HepG2 (cell line): Measurements from ENCODE around the gene FAM117B. TPM values are rescaled to one million over a fixed set of nuclear protein-coding genes. Genes with fewer than 3 reads are reported as not detected.

Experiments
- ARID4A ChIP-seq: sonication (generic); formaldehyde crosslinking; IDR thresholded peaks from 2 replicates; pipeline ENCODE4 v1.5.0; 2020; ENCODE audit warnings: mild to moderate bottlenecking, missing genetic modification reagents, borderline replicate concordance
- ATF7-NPFF ChIP-seq: sonication (generic); formaldehyde crosslinking; IDR thresholded peaks from 2 replicates; pipeline ENCODE4 v1.8.1; 2023; ENCODE audit warnings: mild to moderate bottlenecking, low read depth, missing genetic modification reagents, moderate library complexity
- BCL3 ChIP-seq: sonication (generic); formaldehyde crosslinking; IDR thresholded peaks from 2 replicates; pipeline ENCODE4 v1.5.1; 2020; ENCODE audit warnings: mild to moderate bottlenecking, missing genetic modification reagents, moderate library complexity
- CCAR2 ChIP-seq: fragments of 200-400 bp; formaldehyde crosslinking; optimal IDR thresholded peaks from 2 replicates; pipeline ENCODE3; 2018; ENCODE audit warnings: low read depth, mild to moderate bottlenecking, low read length, moderate library complexity
- CSRNP1 ChIP-seq: sonication (generic); formaldehyde crosslinking; IDR thresholded peaks from 2 replicates; pipeline ENCODE4 v1.8.1; 2023; ENCODE audit warnings: mild to moderate bottlenecking, missing genetic modification reagents
- E2F5 ChIP-seq: sonication (generic); formaldehyde crosslinking; conservative IDR thresholded peaks from 2 replicates; pipeline ENCODE4 v1.4.0; 2020; ENCODE audit warnings: missing genetic modification reagents
- FOSL2 ChIP-seq: sonication (generic); formaldehyde crosslinking; IDR thresholded peaks from 2 replicates; pipeline ENCODE4 v1.4.0; 2020; ENCODE audit warnings: missing genetic modification reagents
- HNRNPL ChIP-seq: fragments of 200-400 bp; formaldehyde crosslinking; IDR thresholded peaks from 2 replicates; pipeline ENCODE4 v1.6.1; 2017; ENCODE audit warnings: mild to moderate bottlenecking, low read depth, low read length
- ISL2 ChIP-seq: sonication (generic); formaldehyde crosslinking; IDR thresholded peaks from 2 replicates; pipeline ENCODE4 v1.5.0; 2020; ENCODE audit warnings: missing genetic modification reagents
- KDM5B ChIP-seq: sonication (generic); formaldehyde crosslinking; IDR thresholded peaks from 2 replicates; pipeline ENCODE4 v1.4.0; 2020; ENCODE audit warnings: missing genetic modification reagents, mild to moderate bottlenecking, borderline replicate concordance
- MTA3 ChIP-seq: sonication (generic); formaldehyde crosslinking; IDR thresholded peaks from 2 replicates; pipeline ENCODE4 v1.4.0; 2020; ENCODE audit warnings: missing genetic modification reagents
- PLSCR1 ChIP-seq: sonication (generic); formaldehyde crosslinking; IDR thresholded peaks from 2 replicates; pipeline ENCODE4 v1.5.0; 2020; ENCODE audit warnings: missing genetic modification reagents, mild to moderate bottlenecking, borderline replicate concordance
- RBM22 ChIP-seq: fragments of 200-400 bp; formaldehyde crosslinking; optimal IDR thresholded peaks from 2 replicates; pipeline ENCODE3; 2017; ENCODE audit warnings: mild to moderate bottlenecking, low read length, moderate library complexity
- SALL2 ChIP-seq: sonication (generic); formaldehyde crosslinking; IDR thresholded peaks from 2 replicates; pipeline ENCODE4 v1.8.1; 2023; ENCODE audit warnings: mild to moderate bottlenecking, missing genetic modification reagents, inconsistent platforms
- TCF7 ChIP-seq: sonication (generic); IDR thresholded peaks from 2 replicates; pipeline ENCODE4 v1.6.1; 2016; ENCODE audit warnings: antibody characterized with exemption, low read depth
- TOPORS ChIP-seq: sonication (generic); formaldehyde crosslinking; IDR thresholded peaks from 2 replicates; pipeline ENCODE4 v1.8.0; 2023; ENCODE audit warnings: mild to moderate bottlenecking, missing genetic modification reagents
- ZNF383 ChIP-seq: sonication (generic); formaldehyde crosslinking; IDR thresholded peaks from 2 replicates; pipeline ENCODE4 v1.4.0; 2020; ENCODE audit warnings: missing genetic modification reagents, mild to moderate bottlenecking, borderline replicate concordance
- ZNF430 ChIP-seq: sonication (generic); formaldehyde crosslinking; IDR thresholded peaks from 2 replicates; pipeline ENCODE4 v1.9.0; 2021; ENCODE audit warnings: mild to moderate bottlenecking, missing genetic modification reagents
- ZNF567 ChIP-seq: sonication (generic); formaldehyde crosslinking; IDR thresholded peaks from 2 replicates; pipeline ENCODE4 v1.8.1; 2023; ENCODE audit warnings: mild to moderate bottlenecking, missing genetic modification reagents, borderline replicate concordance
- ZNF644 ChIP-seq: IDR thresholded peaks from 2 replicates; pipeline ENCODE4 v1.6.1; 2016; ENCODE audit warnings: low read depth
- polyA plus RNA-seq, 8 experiments: library from polyadenylated mRNA; depleted of rRNA in 3 of 8; stranded (reverse) in 7 of 8; unstranded in 1 of 8; fragments of >200 nt; fragmentation: Illumina TruSeq in 4 of 8; extraction: Trizol in 4 of 8; gene quantifications; 2 replicates each; pipeline versions ENCODE4 v1.2.1 to v1.2.3, GENCODE V29; 2011 to 2016; ENCODE audit warnings: low read depth in 4 of 8, missing spikeins in 1 of 8, mixed read lengths in 1 of 8; ENCODE audit not compliant: insufficient read depth in 1 of 8
- total RNA-seq, 5 experiments: library from RNA; depleted of rRNA; stranded (reverse); fragments of >200 nt; fragmentation: Illumina TruSeq; extraction: Trizol; gene quantifications; 2 replicates each; pipeline ENCODE4 v1.2.3, GENCODE V29; 2016; ENCODE audit warnings: low read depth in 1 of 5

FAM117B gene
- total and polyA plus RNA-seq, 2 of the 13 experiments (the other 11 are each of a cell fraction or from before 2014, with no cell fraction given) = 5.8 to 11.0 TPM

GRCh38 chr2:202634556-202635427 lies at the start of gene FAM117B (continued):
- TF ChIP-seq KDM5B (peak; percentile 88; the same call in 1 of the 2 replicates), TCF7 (no peak; the same call in 1 of the 2 replicates), E2F5 (CRISPR knock-in tag) (peak; percentile 81), CSRNP1 (peak; percentile 98), SALL2 (peak; percentile 58), ARID4A (CRISPR knock-in tag) (peak; percentile 92), ZNF567 (no peak), TOPORS (peak; percentile 97), HNRNPL (peak; percentile 75; the same call in 1 of the 2 replicates), CCAR2 (no peak), BCL3 (CRISPR knock-in tag) (peak; percentile 77), ISL2 (CRISPR knock-in tag) (no peak; the same call in none of the 2 replicates), FOSL2 (CRISPR knock-in tag) (peak; percentile 15; the same call in 1 of the 2 replicates), PLSCR1 (no peak), RBM22 (no peak), ZNF383 (CRISPR knock-in tag) (no peak), ZNF644 (no peak), MTA3 (CRISPR knock-in tag) (peak; percentile 41; the same call in 1 of the 2 replicates), ATF7-NPFF (peak; percentile 96), ZNF430 (CRISPR knock-in tag) (peak; percentile 94)
